ENCODE results near the gene HIBCH. TPM values are rescaled to one million over a fixed set of nuclear protein-coding genes. Genes with fewer than 3 reads are reported as not detected.

Gene HIBCH
- total and polyA plus RNA-seq, 2 of the 4 experiments (the other 2 are of a cell fraction): 8.8 to 11.9 TPM

DNA sequence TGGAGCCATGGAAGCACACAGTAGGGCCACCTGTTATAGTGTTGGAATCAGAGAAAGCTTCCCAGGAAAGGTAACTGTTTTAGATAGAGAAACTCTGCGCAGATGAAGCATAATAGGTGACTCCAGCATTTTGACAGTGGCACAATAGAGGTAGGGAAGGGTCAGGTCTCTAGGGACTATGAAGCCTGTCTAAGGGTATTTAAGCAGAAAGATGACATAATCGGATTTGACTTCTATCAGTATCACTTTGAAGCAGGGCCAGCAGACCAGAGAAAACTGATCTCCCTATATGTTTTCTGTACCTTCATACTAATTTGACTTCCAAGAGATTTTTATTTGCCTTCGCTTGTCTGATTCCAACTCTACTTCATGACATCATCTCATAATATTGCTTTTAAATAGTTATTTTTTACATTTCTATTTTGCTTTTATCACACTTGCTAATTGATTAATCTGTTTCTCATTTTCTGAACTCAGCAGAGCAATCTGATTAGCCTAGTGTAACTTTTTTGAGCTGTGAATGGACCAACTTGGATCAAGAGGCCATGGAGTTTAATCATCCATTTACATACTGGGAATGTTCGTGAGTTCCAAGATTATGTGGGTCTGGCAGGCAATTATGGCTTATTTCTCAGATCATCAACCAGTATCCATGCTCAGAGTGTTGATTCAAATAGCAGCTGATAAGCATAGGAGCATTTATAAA is 8.4 kb upstream of the HIBCH start:
- TF ChIP-seq POLR2A (IDR thresholded peaks at IDR 0.05; ENCODE audit: low read depth, low read length): no peak
- Histone ChIP-seq H3K79me1 (ENCODE audit: low read depth in 1 of 2, low read length in 2 of 2) (no peaks in the 10 kb centered on the region), H3K36me3 (ENCODE audit: control insufficient read depth, insufficient read depth, low read length) (no peaks in the 10 kb centered on the region), H3K4me3 (ENCODE audit: insufficient read depth, low read depth, low read length) (no peak overlapping the region), H2AFZ (replicated peaks; ENCODE audit: low read length, poor library complexity) (no peak overlapping the region), H3K23ac (ENCODE audit: low read depth, low read length) (no peak overlapping the region), H4K8ac (ENCODE audit: low read depth in 2 of 2, low read length in 2 of 2) (no peak overlapping the region), H3K56ac (ENCODE audit: extremely low read depth, insufficient read depth, low read length) (no peak overlapping the region), H3K14ac (replicated peaks; ENCODE audit: low read depth, low read length) (no peak overlapping the region), H2AK9ac (replicated peaks; ENCODE audit: low read depth, low read length, poor library complexity) (no peak overlapping the region), H3K9ac (ENCODE audit: low read depth, low read length) (no peak overlapping the region), H3K18ac (ENCODE audit: low read depth, low read length) (no peak overlapping the region), H3K27me3 (ENCODE audit: control insufficient read depth, insufficient read depth, low read length) (no peaks in the 10 kb centered on the region), H3K4ac (ENCODE audit: low read depth, low read length) (no peak overlapping the region), H2BK5ac (ENCODE audit: low read depth, low read length, poor library complexity, severe bottlenecking) (no peak overlapping the region), H4K5ac (ENCODE audit: low read depth, low read length) (no peak overlapping the region), H4K91ac (ENCODE audit: insufficient read depth, low read depth, low read length) (no peak overlapping the region), H3K4me2 (ENCODE audit: low read depth, low read length) (no peak overlapping the region), H2BK20ac (ENCODE audit: low read depth, low read length) (no peak overlapping the region), H2BK15ac (ENCODE audit: low read depth, low read length) (no peak overlapping the region), H3K9me3 (ENCODE audit: control insufficient read depth, insufficient read depth, low read length) (no peaks in the 10 kb centered on the region), H4K20me1 (ENCODE audit: insufficient read depth, low read length) (no peaks in the 10 kb centered on the region), H3K27ac (ENCODE audit: insufficient read depth, low read length) (no peak overlapping the region), H2BK120ac (ENCODE audit: low read depth, low read length) (no peak overlapping the region), H3K9me1 (ENCODE audit: insufficient read depth, low read length) (no peaks in the 10 kb centered on the region), H3K4me1 (ENCODE audit: control insufficient read depth, insufficient read depth, low read length) (no peaks in the 10 kb centered on the region), H2AK5ac (ENCODE audit: low read depth, low read length) (no peak overlapping the region)
- no TSS peak for BruUV-seq (replicated peaks)
- in situ Hi-C loops (cut with MboI; ENCODE audit: low sequenced_read_pairs): no loop called here
- ChIA-PET POLR2A (ENCODE audit: unreplicated experiment) (no interaction called here), CTCF (interaction anchor here (1.0 to 1.3 kb wide), 2 partner anchors 9 to 23 kb away, joined by 3 to 5 read pairs; partner anchors contain the start of gene HIBCH)
- DNase-seq (no peak), ATAC-seq (ENCODE audit: low read depth) (no peak)
- dilution Hi-C loops (cut with HindIII; ENCODE audit: low sequenced_read_pairs, unreplicated experiment): no loop called here
- intact Hi-C loops (cut with micrococcal nuclease): loop anchor here (1.0 kb wide), 1 partner anchor 183 kb away; no protein-coding TSS in a partner anchor
- WGBS, 2 experiments (ENCODE audit: extremely low coverage in 2 of 2, insufficient read length in 1 of 2): 100% methylated on average over 1 of the region's 4 CpGs; no CpG with 5 or more reads in 1 of the 2 experiments
